Muscle of arm (tissue), 12 donors: ENCODE measurements around the gene MED10. TPM values are rescaled to one million over a fixed set of nuclear protein-coding genes. Genes with fewer than 3 reads are reported as not detected.
"Not testable (repeated sequence)": the region's sequence is repeated elsewhere in the genome, so short reads cannot be mapped to it uniquely, and the experiment has no call there.

Experiments used
- DNase-seq: peaks from one replicate; pipeline ENCODE4 v3.0.0-alpha.2; 2013
- polyA plus RNA-seq, 12 donors: library from polyadenylated mRNA; unstranded; fragments of 120-200 nt; gene quantifications; one replicate each; pipeline ENCODE4 v1.2.1, GENCODE V29; 2013; ENCODE audit not compliant: insufficient read length in 12 of 12

Gene MED10
- polyA plus RNA-seq, 12 donors, result 22.8 to 42.1 (median 39.1) TPM; not detected in 1

DNA sequence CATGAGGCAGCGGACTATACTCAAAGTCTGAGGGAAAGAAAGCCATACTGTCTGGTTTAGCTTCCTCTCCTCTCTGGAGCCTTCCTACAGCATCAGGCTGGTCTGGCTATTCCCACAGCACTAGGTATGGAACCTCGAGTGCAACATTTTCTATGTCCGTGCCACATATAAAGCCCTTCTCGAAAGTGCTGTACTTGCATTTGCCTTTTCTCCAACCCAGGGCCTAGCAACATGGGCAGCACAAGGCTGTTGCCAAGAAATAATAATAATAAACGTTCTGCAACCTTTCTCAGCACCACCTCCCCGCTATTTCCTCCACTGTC, 804 bp downstream of the MED10 start:
- no peak for DNase-seq

DNA sequence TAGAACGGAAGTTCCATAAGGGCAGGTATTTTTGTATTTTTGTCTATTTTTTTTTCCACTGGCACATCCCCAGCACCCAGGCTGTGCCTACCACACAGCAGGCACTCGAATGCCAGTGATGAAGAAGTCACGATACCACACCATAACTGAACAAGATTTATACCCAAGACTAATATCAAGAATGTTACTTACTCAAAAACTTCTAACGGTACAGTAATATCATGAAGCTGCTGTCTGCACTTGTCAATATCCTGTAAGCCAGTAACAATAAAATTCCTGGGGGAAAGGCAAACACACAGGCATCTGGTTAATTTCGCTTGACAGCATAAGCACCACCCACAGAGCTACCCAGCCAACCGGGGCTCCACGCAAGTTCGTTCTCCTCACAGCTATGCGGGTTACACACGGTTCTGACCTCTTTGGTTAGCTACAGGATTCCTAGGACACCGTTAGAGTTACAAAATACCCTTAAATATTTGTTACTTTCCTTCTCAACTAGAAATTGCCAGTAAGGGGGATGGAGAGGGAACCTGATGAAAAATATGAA, 1.3 kb downstream of the MED10 start:
- no peak for DNase-seq

DNA sequence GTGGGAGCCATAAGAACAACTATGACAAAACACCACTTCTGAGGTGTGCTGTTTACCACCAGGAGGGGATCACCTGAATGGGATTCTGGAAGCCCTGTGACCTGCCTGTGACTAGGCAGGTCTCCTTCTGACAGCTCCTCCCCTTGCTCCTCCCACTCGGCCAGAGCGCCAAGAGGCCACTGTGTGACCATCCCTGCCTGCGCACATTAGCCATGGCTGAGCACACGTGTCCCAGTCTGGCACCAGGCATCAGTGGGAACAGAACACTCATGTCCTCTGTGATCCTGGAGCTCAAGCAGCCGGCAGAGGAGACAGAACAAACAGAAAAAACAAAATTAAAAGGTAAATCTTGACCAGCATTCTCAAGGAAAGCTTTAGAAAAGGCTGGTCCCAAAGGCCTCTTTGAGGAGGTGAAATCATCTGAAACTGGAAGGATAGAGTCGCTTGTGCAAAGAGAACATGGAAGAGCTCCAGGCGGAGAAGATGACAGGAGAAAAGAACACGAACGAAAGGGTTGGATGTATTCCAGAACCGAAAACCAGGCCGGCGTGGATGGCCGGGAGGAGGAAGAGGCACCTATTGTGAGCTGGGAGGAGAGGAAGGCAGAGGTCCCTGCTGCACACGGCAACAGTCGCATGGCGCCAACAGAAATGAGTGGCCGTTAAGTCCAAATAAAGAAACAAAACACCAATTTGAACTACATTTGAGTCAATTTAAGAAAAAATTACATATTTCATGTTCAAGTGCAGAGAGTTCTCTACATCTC, 5.1 kb downstream of the MED10 start:
- no peak for DNase-seq

DNA sequence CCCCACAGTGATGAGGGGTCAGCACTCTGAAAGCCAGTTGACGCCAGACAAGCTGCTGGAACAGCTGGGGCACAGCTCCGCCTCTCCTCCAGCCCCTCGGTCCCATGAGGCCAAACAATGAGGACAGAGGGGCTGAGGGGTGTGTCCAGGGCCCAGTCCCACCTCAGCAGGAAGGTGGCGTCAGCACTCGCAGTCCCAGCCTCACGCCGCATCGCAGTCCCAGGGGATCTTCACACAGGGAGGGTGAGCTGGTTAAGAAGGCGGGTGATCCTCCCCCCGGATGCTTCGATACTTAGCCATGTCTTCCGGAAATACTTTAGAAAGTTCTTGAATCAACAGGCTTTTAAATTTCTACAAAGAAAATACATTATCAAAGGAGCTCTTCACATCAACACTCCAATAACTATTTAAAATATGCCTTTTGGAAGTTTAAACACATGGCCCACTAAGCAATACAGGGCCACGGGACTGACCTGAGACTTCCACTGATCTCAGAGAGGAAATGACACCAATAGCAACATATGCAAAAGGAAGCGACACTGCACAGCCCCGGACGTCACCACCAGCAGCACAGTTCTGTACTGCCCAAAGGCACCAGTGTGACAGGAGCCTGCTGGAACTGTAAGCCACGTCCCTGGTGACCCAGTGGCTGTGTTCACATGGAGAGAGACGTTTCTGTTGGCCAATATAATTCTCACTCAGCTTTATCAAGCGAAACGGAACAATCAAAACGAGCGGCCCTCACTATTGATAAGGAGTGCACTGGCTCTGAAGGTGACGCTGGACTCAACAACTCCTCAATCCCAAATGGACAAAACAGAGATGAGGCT, 5.9 kb downstream of the MED10 start:
- DNase-seq, result no peak

DNA sequence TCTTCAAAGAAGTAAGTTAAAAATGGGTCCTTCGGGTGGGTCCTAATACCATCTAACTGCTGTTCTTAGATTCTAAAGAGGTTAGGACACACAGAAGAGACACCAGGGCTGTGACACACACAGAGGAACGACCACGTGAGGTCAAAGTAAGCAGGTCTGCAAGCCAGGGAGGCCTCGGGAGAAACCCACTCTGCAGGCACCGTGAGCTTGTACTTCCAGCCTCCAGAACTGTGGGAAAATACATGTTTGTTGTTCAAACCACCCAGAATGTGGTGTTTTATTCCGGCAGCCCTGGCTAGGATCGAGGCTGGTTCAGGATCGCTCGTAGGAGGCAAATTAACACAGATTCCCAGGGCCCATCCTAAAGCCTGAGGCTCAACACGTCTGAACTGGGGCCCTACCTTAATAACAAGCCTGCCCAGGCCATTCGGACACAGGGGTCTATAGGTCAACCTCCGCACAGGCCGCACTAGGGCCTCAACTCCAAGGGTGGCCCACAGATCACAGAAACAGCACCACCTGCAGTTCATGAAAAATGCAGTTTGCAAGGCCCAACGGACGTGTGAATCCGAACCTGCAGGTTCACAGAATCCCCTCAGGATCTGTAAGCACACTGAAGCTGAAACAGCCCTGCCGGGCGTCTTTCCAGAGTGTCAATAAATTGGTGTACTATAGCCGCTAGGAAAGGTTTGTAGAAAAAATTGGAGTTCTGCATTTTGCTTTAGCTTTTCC, 7.1 kb downstream of the MED10 start:
- DNase-seq, result no peak

DNA sequence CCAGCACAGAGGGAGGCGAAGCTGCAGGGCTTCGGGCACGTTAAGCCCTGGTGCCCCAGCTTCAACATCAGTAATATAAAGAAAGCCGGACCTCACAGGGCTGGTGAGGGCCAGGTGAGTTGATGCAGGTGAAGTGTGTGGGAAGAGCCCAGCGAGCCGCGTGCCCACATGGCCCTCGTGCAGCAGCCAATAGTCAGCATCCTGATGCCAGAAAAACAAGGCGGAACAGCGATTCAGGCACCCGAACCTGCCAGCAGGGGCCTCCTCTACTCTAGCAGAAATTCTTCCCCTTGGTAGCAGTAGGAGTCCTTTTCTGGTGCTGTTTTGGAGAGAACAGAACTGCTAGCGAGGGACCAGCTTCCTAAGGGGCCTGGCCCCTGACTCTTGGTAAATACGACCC, 7.8 kb downstream of the MED10 start:
- no peak for DNase-seq

DNA sequence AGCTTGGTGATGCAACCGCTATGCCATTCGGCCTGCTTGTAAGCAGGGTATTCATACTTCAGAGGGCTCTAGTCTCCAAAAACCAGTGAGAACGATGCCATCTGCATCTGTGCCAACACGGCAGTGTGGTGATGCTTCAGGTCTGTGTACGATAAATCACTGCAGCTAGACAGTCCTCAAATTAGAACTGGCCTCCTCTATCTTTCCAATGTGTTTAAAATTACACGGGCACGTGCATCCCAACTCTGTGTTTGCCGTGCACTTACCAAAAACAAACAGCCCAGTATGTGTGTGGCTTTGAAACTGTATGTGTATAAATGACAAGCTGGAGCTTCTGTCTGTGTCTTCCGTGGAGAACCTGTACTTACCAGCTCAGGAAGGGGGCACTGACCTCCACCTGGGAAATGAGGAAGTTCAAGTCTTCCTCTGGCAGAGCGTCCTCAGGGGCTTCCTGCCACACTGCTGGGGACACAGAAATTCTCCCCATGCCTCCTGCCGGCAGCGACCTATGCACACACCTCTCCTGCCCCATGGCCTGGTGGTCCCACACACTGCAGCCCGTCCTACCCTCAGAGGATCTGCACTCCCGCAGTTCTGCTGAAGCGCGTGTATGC, 12.3 kb downstream of the MED10 start:
- DNase-seq, result no peak

DNA sequence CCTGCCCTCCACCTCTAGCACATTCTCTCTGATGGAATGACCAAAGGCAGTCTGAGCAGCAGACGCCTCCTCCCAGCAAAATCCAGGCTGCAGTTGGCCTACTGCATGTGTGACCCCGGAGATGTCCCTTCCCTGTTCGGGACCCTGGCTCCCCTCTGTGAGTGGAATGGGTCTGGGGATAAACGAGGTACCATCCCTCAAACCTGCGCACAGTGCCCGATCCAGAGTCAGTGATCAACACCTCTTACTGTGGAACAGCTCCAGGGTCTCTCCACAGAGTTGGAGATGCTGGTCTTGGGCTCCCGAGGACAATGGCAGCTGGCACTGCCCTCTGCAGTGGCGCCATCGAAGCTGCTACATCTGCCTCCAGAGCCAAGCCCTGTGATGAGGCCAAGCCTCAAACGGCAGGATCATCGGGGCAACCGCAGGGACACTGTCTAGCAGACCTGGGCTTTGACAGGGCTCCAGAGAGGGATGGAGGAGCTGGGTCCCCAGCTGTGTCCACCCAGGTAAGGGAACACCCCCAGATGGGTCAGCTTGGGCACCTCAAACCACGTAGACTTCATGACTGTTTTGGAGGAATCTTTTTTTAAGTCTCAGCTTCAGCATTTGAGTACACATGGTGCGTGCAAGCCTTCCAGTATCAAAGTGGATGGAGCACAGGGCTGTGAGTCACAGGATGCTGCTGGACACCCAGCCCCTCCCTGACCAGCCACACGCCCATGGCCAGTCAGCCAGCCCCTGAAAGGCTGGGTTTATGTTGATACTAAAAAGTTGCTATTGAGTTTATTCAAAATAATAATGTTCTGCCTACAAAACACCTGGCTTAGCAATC, 13.0 kb downstream of the MED10 start:
- DNase-seq, result no peak

DNA sequence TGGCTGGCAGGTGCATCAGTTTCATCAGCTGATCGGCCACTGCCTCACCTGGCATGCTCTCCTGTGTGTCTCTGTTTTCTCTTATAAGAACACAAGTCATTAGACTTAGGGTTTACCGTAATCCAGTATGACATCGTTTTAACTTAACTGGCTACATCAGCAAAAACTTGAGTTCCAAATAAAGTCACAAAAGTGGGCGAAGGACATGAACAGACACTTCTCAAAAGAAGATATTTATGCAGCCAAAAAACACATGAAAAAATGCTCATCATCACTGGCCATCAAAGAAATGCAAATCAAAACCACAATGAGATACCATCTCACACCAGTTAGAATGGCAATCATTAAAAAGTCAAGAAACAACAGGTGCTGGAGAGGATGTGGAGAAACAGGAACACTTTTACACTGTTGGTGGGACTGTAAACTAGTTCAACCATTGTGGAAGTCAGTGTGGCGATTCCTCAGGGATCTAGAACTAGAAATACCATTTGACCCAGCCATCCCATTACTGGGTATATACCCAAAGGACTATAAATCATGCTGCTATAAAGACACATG, 14.8 kb downstream of the MED10 start:
- DNase-seq, result not testable (repeated sequence)

DNA sequence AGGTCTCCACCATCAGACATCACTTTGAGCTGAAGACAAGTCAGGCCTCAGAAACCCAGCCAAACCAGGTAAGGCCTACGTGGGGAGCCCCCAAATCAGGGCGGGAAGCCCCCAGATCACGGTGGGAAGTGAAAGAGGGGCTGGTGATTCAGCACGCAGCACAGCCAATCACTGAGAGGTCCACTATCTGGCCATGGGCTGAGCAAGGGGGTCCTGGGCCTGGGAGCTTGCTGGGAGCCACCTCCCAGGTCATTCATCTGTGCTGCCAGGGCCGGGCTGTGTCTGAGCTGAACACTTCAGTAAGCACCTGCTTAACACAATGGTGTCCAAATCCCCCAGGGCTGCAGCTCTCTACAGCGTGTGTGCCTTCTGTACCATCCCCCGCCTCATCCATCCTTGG, 15.5 kb downstream of the MED10 start:
- DNase-seq, result no peak

DNA sequence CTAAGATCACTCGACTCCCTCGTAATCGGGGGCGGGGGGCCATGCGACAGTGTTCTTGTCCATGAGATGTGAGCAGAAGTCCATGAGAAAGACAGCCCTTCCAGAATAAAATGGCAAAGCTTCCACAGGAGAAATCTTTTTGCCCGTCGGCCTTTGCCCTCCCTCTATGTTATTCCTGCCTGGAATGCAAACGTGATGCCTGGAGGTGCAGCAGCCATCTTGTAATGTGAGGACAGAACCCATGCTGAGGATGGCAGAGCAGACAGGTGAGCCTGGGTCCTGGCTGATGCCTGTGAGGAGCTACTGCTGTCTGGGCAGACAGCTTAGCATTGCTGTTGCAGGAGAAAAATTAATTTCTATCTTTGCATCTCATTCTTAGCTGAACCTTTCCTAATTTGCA, 17.2 kb downstream of the MED10 start:
- DNase-seq, result no peak

DNA sequence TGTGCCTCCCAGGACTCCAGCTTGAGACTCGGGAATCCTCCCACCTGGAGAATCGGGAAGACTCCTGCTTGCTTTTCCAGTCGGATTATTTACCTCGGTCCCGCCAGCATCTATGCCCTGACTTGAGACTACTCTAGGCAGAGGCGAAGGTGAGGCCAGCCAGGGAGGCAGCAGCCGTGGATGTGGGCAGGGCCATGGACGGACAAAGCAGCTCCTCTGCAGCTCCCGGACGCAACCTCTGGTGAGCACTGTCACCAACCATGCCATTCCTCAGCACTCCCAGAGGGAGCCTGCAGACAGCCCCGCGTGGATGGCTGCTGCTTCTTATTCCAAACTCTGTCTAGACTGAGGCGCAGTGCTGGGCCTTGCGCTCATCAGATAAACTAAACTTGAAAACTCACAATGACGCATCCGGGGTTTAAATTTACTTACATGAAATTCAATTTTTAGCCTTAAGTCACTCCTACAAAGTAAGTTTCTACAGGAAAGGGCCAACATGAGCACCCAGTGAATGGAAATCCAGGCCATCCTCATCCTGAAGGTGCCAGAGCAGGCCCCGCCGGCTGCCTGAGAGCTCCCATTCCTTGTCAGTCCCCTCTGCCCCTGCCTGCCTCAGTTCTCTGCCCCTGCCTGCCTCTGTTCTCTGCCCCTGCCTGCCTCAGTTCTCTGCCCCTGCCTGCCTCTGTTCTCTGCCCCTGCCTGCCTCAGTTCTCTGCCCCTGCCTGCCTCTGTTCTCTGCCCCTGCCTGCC, 17.8 kb downstream of the MED10 start:
- DNase-seq, result no peak

DNA sequence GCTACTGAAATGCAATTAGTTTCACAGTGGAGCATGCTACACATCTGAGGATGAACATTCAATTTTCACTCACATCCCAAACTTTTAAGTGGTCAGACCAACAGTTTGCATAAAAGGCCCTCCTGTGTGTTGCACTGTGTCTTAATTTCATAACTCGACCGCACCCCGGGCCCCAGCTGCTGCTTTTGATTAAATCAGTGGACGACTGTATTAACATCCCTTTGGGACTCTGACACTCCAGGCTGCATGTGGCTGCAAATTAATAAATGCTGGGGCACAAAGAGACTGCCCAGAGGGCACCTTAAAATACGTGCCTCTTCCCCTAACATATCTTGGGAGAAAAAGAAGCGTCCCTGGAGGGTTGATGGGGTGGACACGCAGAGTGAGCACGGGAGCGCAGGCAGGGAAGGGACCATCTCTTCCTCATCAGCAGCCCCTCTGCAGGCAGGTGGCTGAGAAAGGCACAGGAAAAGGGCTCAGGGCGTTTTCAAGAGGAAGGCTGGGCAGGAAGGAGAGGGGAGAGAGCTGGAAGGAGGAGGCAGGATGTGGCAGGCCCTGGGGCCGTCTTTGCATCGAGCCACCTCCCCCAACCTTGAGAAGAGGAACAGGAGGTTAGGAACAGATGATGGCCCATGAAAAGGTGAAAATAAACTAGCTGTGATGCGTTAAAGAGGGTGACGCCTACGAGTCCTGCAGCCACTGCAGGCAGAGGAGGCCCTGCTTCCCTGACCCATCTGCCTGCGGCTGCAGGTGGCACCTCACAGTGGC, 18.6 kb downstream of the MED10 start:
- DNase-seq, result no peak

DNA sequence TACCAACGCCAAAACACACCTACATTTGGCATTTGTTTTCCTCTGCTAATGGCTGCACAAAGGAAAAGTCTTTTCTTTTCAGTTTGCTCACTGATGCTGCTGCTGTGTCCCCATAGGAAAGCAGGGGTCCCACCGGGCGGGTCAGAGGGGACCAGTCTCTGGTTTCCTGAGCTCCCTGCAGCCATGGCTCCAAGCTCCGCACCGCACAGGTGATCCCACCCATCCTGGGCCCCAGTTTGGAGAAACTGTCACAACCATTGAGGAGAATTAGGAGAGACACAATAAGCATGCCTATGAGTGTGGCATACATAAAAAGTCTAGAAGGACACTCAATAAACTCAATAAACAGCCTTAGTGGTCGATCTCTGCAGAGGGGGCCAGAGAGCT, 19.9 kb downstream of the MED10 start:
- no peak for DNase-seq

DNA sequence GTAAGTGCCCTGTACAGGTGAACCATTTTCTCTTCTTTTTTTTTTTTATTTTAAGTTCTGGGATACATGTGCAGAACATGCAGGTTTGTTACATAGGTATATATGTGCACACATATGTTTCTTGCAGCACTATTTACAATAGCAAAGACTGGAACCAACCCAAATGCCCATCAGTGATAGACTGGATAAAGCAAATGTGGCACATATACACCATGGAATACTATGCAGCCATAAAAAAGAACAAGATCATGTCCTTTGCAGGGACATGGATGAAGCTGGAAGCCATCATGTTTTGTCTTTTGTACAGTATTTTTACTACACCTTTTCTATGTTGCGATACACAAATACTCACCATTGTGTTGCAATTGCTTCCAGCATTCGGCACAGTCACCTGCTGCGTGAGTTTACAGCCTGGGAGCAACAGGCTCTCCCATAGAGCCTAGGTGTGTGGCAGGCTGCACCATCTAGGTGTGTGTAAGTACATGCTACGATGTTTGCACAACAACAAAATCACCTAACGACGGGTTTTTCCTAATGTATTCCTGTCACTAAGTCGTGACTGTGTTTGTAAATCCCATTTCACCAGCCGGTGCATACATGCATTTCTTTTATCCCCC, 20.4 kb downstream of the MED10 start:
- DNase-seq, result not testable (repeated sequence)

DNA sequence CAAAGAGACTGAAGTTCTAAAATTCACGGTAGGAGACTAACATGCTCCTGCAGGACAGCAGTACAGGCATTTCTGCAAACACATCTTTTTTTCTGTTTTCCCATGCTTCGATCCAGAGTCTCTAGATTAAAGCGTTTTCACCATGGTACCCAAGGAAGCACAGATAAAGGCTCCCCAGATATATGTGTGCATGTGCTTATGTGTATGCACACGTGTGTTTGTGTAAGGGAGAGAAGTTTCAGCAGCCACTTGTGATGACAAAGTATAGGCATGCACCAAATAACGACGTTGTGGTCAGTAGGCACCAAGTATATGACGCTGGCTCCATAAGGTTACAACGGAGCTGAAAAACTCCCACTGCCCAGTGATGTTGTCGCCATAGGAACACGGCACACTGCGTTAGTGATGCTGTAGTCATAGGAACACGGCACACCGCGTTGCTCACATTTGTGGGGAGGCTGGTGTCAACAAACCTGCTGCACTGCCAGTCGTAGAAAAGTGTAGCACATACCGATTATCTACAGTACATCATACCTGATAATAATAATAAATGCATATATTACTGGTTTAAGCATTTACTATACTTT, 21.7 kb downstream of the MED10 start:
- no peak for DNase-seq

DNA sequence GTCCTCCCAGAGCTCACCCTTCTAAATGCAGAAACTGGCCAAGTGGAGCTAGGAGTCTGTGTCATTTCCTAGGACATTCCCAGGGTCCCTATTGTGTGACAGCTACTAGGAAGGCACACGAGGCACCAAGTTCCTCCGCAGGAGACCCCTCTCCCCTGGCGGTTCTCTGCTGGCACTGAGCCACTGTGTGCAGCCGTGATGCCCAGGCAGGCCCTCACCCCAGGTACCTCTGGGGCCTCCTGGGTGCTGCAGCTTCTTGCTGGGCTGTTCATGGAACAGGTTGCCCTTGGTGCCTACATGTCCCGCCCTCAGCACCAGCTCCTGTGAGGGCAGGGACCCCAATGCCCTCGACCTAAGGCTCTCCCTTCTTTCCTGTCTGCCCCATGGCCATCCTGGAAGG, 23.1 kb downstream of the MED10 start:
- no peak for DNase-seq

DNA sequence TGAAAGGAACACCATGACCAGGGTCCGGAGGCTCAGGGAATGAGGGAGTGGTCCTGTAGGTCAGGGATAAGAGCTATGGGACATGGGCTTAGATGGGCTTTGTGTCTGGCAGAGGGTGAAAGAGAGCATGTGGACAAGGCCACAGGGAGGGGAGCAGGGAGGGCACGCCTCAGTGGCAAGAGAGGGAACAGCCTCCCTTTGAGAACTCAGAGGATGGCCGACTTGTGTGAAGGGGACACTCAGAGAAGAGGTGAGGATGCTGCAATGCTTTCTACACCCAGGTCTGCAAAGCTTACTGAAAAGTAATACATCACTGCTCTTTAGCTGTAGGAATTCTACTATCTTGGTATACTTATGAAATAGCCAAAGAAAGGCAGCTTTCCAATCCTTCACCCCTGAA, 23.5 kb downstream of the MED10 start:
- DNase-seq, result no peak
